Hematopoietic multipotent progenitor cell treated with erythropoietin and hydrocortisone succinate and interleukin-3 and kit ligand, for 15 days (in vitro differentiated cells): Measurements from ENCODE around the gene GRAMD1A.
"Not testable (repeated sequence)": the region's sequence is repeated elsewhere in the genome, so short reads cannot be mapped to it uniquely, and the experiment has no call there.

ENCODE experiments used
- DNase-seq: peaks from one replicate; pipeline ENCODE4 v3.0.0-alpha.2; 2015; ENCODE audit warnings: low spot score

Gene GRAMD1A

GRCh38 chr19:34979819-34980640, 20.1 kb upstream of the GRAMD1A start:
- DNase-seq, result no peak

GRCh38 chr19:34982275-34982674, 17.8 kb upstream of the GRAMD1A start:
- no peak for DNase-seq

- no peak for DNase-seq
Measured at GRCh38 chr19:34983786-34984185, 16.3 kb upstream of the GRAMD1A start.

GRCh38 chr19:34984287-34984686, 15.8 kb upstream of the GRAMD1A start:
- DNase-seq, result no peak

GRCh38 chr19:34985249-34986022, 14.7 kb upstream of the GRAMD1A start:
- DNase-seq, result no peak

- DNase-seq, result no peak
Measured at GRCh38 chr19:34988119-34988518, 12.0 kb upstream of the GRAMD1A start.

- DNase-seq, result no peak
Measured at GRCh38 chr19:34989298-34989697, 10.8 kb upstream of the GRAMD1A start.

- DNase-seq, result no peak
Measured at GRCh38 chr19:34990578-34991192, 9.4 kb upstream of the GRAMD1A start.

- DNase-seq, result no peak
Measured at GRCh38 chr19:34991542-34992333, 8.4 kb upstream of the GRAMD1A start.

- DNase-seq, result not testable (repeated sequence)
Measured at GRCh38 chr19:34992582-34992981, 7.5 kb upstream of the GRAMD1A start.

- no peak for DNase-seq
Measured at GRCh38 chr19:34994286-34994642, 5.9 kb upstream of the GRAMD1A start.

GRCh38 chr19:34994643-34995541, 5.2 kb upstream of the GRAMD1A start:
- no peak for DNase-seq

GRCh38 chr19:34995551-34995950, 4.6 kb upstream of the GRAMD1A start:
- no peak for DNase-seq

GRCh38 chr19:34997071-34997617, 3.0 kb upstream of the GRAMD1A start:
- no peak for DNase-seq

GRCh38 chr19:34998224-34998623, 1.9 kb upstream of the GRAMD1A start:
- not testable (repeated sequence) for DNase-seq

- DNase-seq, result no peak
Measured at GRCh38 chr19:34998777-34999497, 1.2 kb upstream of the GRAMD1A start.

GRCh38 chr19:35000338-35000646, 169 bp downstream of the GRAMD1A start:
- DNase-seq, result no peak

- no peak for DNase-seq
Measured at GRCh38 chr19:35000647-35001501, 751 bp downstream of the GRAMD1A start.

GRCh38 chr19:35002037-35002535, 2.0 kb downstream of the GRAMD1A start:
- no peak for DNase-seq
